Psoas muscle (tissue), 8 donors: ENCODE results near the gene FYTTD1. TPM values are rescaled to one million over a fixed set of nuclear protein-coding genes. Genes with fewer than 3 reads are reported as not detected.

Experiments
- ATAC-seq, 4 donors: fragments of 200-7000 bp; cut with Tn5 transposase; one replicate each; pipeline ENCODE4 v1.9.1; 2020; ENCODE audit warnings: moderate library complexity in 3 of 4, mild to moderate bottlenecking in 2 of 4
- DNase-seq, 2 donors: peaks; one replicate each; pipeline ENCODE4 v3.0.0-alpha.2; 2020
- H3K27ac ChIP-seq: fragments of 200-600 bp; one replicate; pipeline ENCODE4 v1.8.0; 2022
- H3K27me3 ChIP-seq, 3 donors: fragments of 200-600 bp in 1 of 3; one replicate each; pipeline versions ENCODE4 v1.6.1 to v1.8.0; 2013 to 2022; ENCODE audit warnings: low read length in 2 of 3, mild to moderate bottlenecking in 2 of 3, moderate library complexity in 1 of 3; ENCODE audit not compliant: insufficient read depth in 3 of 3
- H3K36me3 ChIP-seq, 2 donors: fragments of 200-600 bp in 1 of 2; one replicate each; pipeline versions ENCODE4 v1.6.1 to v1.8.0; 2013 to 2022; ENCODE audit warnings: low read depth in 1 of 2, mild to moderate bottlenecking in 1 of 2, moderate library complexity in 1 of 2; ENCODE audit not compliant: insufficient read depth in 1 of 2
- H3K4me1 ChIP-seq: fragments of 200-600 bp; one replicate; pipeline ENCODE4 v1.8.0; 2022
- H3K4me3 ChIP-seq: fragments of 200-600 bp; one replicate; pipeline ENCODE4 v1.8.0; 2022; ENCODE audit warnings: mild to moderate bottlenecking
- H3K9me3 ChIP-seq: fragments of 200-600 bp; one replicate; pipeline ENCODE4 v1.8.0; 2022
- WGBS, 3 donors: extraction: QIAGEN DNeasy Blood & Tissue Kit; methylation state at CpG; one replicate each; pipeline versions ENCODE4 v1.1.6 to v1.1.7; 2013; 5-methylcytosine and 5-hydroxymethylcytosine counted together
- intact Hi-C, 2 donors: fragments of 100-400 bp; cut with DNase I; formaldehyde crosslinking; loops; one replicate each; pipeline versions ENCODE4 v1.11.0 to v1.14.2; 2022
- polyA plus RNA-seq, 3 donors: library from polyadenylated mRNA; stranded (reverse); fragments of 200-250 nt; gene quantifications; one replicate each; pipeline ENCODE4 v1.2.3, GENCODE V29; 2013
- total RNA-seq, 4 donors: library from RNA; stranded (reverse); fragmentation: NEBNext Ultra II Directional in 2 of 4; extraction: Animal tissue kit (Norgen Biotek cat#: 25700) in 2 of 4; gene quantifications; one replicate each; pipeline versions ENCODE4 v1.2.1 to v1.2.4, GENCODE V29; 2021 to 2023
- TF ChIP-seq, protein P1 (sequence below): fragments of 200-600 bp; IDR thresholded peaks from one replicate; pipeline ENCODE4 v1.8.0; 2022; ENCODE audit warnings: antibody characterized with exemption
- donor health status: healthy with polysubstance abuse.
- donor health status: DM: no; HTN: no; CAD: no; lungs with moderate emphysema.
- donor health status: Bipolar disorder and iron deficiency.
- donor health status: healthy.
- donor health status: DM: yes; HTN: yes; CAD: no.
- donor health status: DM: no; HTN: no; CAD: no.
- donor health status: DM: no; HTN: no; CAD: no.
- donor health status: DM: yes; HTN: yes; CAD: no.

Gene FYTTD1
- total and polyA plus RNA-seq, 7 donors, result 15.2 to 232 (median 143) TPM

DNA sequence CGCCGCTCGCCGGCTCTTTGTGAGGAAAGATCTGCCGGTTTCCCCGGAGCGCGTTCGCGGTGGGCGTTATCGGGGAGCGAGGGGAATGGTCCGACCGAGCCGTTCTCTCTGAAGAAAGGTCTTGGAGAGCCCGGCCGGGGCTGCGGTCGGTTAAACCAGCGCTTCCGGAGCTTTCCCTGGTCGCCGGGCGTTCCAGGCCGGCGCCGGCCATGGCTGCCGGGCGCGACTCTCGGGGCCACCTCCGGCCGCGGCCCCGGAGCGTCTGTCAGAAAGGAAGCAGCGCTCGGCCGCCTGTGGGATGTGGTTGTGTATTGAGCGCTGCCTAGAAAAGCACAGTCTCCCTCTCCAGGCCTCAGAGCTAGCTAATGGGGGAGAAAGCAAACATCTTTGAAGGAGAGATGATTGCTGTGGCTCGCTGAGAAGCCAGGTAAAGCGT, 731 bp downstream of the FYTTD1 start:
- Histone ChIP-seq H3K36me3 (no peaks in the 10 kb centered on the region), H3K4me3 (peak overlapping the region; percentile 92), H3K9me3 (no peaks in the 10 kb centered on the region), H3K27ac (peak overlapping the region; percentile 99), H3K27me3 (no peaks in the 10 kb centered on the region), H3K4me1 (peaks cover 55% of the 10 kb centered on the region)
- intact Hi-C loops, result loop anchor here in 1 of 2 donors (5.0 kb wide), 1 partner anchor 42 kb away; the partner anchor contains the start of gene LRCH3
- DNase-seq, result peak; percentile 70 to 83
- 0 to 1% (median 0%) methylated on average over 31 to 43 of the region's 43 CpGs for WGBS, 3 donors
- ATAC-seq, result peak; percentile 49 to 62 (median 53)
- TF ChIP-seq, protein P1, sequence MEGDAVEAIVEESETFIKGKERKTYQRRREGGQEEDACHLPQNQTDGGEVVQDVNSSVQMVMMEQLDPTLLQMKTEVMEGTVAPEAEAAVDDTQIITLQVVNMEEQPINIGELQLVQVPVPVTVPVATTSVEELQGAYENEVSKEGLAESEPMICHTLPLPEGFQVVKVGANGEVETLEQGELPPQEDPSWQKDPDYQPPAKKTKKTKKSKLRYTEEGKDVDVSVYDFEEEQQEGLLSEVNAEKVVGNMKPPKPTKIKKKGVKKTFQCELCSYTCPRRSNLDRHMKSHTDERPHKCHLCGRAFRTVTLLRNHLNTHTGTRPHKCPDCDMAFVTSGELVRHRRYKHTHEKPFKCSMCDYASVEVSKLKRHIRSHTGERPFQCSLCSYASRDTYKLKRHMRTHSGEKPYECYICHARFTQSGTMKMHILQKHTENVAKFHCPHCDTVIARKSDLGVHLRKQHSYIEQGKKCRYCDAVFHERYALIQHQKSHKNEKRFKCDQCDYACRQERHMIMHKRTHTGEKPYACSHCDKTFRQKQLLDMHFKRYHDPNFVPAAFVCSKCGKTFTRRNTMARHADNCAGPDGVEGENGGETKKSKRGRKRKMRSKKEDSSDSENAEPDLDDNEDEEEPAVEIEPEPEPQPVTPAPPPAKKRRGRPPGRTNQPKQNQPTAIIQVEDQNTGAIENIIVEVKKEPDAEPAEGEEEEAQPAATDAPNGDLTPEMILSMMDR, result peak; percentile 4

DNA sequence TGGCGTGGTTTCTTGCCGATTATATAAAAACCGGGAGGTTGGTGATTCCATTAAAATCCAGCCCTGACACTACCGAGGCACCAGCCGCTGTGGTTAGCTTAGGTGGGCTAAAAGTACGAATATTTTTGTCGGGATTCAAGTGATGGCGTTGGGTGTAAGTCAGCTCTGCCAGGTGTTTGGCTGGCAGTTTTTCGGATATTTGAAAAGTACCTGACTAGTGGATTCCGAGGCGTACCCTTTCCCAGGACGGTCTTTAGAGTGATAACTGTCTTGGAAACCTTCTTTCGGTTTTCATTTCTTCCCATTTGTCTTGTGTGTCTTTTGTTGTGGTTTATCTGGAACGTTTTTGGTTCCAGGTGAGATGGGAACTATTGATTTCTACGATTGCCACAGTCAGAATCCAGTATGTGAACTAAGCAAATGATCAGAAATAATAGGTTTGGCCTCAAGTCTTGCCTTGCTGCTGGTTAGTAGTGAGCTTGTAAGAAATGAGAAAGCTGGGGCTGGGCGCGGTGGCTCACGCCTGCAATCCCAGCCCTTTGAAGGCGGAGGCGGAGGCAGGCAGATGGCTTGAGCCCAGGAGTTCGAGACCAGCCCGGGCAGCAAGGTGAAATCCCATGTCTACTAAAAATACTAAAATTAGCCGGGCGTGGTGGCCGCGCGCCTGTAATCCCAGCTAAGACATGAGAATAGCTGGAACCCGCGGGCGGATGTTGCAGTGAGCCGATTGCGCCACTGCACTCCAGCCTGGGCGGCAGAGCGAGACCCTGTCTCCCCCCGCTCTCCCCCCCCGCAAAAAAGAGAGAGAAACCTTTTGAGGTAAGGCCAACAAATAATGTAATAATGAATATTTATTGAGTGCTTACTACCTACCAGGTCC, 1.4 kb downstream of the FYTTD1 start:
- ATAC-seq (peak; percentile 31 to 43 (median 36)), DNase-seq (peak; percentile 82 to 90)
- 1 to 4% (median 3%) methylated on average over 36 of the region's 36 CpGs for WGBS, 3 donors
- H3K9me3 ChIP-seq, result no peaks in the 10 kb centered on the region
- peak overlapping the region; percentile 92 for H3K4me3 ChIP-seq
- intact Hi-C loops, result loop anchor here in 1 of 2 donors (5.0 kb wide), 1 partner anchor 41 kb away; the partner anchor contains the start of gene LRCH3
- H3K36me3 ChIP-seq, result no peaks in the 10 kb centered on the region
- TF ChIP-seq, protein P1, result no peak
- H3K27me3 ChIP-seq, result no peaks in the 10 kb centered on the region
- H3K27ac ChIP-seq, result peak overlapping the region; percentile 99
- H3K4me1 ChIP-seq, result peaks cover 51% of the 10 kb centered on the region

DNA sequence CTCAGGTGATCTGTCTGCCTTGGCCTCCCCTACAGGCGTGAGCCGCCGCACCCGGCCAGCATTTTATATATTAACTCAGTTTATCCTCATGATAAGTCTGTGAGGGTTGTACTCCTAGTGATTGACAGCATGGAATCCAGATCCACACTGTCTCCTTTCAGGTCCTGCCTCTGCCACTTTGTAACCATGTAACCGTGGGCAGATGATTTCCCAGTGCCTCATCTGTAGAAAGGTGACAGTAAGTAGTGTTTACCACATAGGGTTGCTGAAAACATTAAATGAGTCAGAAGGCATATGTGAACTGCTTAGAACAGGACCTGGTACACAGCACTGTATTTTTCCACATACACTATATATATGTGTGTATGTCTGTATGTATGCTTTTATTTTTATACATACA, 2.4 kb downstream of the FYTTD1 start:
- TF ChIP-seq, protein P1, result no peak
- intact Hi-C loops, result loop anchor here in 1 of 2 donors (5.0 kb wide), 1 partner anchor 40 kb away; the partner anchor contains the start of gene LRCH3
- peak overlapping the region; percentile 92 for H3K4me3 ChIP-seq

GRCh38 chr3:197753263-197753662, 3.6 kb downstream of the FYTTD1 start:
- Histone ChIP-seq H3K36me3 (peaks cover 0 to 21% of the 10 kb centered on the region in 2 donors), H3K27me3 (no peaks in the 10 kb centered on the region), H3K9me3 (no peaks in the 10 kb centered on the region), H3K4me3 (peak overlapping the region; percentile 92), H3K4me1 (peaks cover 43% of the 10 kb centered on the region), H3K27ac (peak overlapping the region; percentile 99)
- DNase-seq (no peak), ATAC-seq (no peak)
- intact Hi-C loops, result loop anchor here in 1 of 2 donors (5.0 kb wide), 1 partner anchor 39 kb away; the partner anchor contains the start of gene LRCH3
- TF ChIP-seq, protein P1, result peak; percentile 21
- WGBS, 3 donors, result 70 to 89% (median 76%) methylated on average over 3 of the region's 3 CpGs

More for the DNA sequence above, 2.4 kb downstream of the FYTTD1 start:
- Histone ChIP-seq H3K9me3 (no peaks in the 10 kb centered on the region), H3K27ac (peak overlapping the region; percentile 99), H3K4me1 (peaks cover 51% of the 10 kb centered on the region), H3K36me3 (peaks cover 0 to 9% of the 10 kb centered on the region in 2 donors), H3K27me3 (no peaks in the 10 kb centered on the region)
- ATAC-seq (no peak), DNase-seq (no peak)
- 72 to 86% (median 73%) methylated on average over 5 of the region's 5 CpGs for WGBS, 3 donors
